ENCODE results near the gene DVL3.

The DVL3 gene

DNA sequence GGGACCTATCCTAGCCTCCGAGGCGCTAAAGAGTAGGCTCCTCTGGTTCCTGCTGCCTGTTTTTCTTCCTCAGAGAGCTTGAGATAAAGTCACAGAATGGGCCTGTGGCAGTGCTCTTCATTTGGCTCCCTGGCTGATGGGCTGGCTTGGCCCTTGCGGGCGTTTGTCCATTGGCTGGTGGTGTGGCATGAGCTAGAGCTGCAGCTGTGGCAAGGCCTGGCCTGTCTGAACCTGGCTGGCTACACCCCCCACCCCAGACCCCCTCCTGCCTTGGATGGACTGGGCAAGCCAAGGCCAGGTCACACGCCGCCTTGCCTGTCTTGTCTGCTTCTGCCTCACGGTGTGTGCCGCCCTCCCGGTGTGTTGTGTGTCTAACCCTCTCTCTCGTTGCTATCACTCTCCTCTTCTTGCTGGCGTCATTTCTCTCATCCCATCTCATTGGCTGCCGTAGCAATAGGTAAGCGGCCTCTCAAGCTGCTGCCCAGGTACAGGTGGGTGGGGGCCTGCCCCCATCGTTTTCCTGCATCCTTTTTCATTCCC, 22.7 kb downstream of the DVL3 start:
- no peak for DNase-seq

DNA sequence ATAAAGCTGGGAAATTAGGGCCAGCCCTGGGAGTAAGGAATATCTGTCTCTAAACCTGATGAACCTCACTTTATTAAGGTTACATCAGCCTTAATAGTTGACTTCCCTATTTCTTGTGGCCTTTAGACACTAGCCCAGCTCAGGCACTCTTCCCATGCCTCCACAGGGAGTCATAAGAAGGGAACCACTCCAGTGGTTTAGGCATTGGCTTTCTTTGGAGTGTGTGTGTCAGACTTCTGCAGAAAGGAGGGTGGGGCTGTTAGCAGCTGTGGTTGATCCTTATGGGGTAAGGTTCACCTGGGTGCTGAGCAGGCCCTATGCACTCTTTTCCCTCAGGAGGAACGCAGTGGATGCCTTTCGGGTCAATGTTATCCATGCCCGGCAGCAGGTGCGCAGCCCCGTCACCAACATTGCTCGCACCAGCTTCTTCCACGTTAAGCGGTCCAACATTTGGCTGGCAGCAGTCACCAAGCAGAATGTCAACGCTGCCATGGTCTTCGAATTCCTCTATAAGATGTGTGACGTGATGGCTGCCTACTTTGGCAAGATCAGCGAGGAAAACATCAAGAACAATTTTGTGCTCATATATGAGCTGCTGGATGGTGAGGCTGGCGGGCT, 23.5 kb downstream of the DVL3 start:
- no peak for DNase-seq

DNA sequence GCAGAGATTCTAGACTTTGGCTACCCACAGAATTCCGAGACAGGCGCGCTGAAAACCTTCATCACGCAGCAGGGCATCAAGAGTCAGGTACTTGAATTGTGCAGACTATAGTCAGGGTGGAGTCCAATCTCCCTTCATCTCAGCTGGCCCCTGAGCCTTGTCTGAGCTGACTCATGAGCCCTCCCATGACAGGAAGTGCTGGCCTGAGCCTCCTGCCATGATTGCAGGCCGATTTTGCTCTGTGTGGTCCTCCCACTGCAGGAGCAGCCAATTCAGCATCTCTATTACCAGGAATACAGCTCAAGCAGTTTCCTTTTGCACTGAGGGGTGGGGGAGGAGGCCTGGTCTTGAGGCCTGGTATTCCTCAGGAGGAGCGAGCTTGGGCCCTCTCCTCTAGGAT, 25.0 kb downstream of the DVL3 start:
- DNase-seq = no peak

DNA sequence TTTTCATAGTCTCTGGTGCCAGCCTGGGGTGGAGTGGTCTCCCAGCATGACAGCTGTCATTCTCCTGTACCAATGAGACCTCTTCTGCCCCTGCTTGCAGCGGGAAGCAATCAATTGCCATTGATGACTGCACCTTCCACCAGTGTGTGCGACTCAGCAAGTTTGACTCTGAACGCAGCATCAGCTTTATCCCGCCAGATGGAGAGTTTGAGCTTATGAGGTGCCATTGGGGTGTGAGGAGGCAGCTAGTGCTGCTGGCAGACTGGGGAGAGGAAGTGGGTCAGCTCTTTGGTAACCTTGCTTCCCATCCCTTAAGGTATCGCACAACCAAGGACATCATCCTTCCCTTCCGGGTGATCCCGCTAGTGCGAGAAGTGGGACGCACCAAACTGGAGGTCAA, 26.4 kb downstream of the DVL3 start:
- DNase-seq = no peak

DNA sequence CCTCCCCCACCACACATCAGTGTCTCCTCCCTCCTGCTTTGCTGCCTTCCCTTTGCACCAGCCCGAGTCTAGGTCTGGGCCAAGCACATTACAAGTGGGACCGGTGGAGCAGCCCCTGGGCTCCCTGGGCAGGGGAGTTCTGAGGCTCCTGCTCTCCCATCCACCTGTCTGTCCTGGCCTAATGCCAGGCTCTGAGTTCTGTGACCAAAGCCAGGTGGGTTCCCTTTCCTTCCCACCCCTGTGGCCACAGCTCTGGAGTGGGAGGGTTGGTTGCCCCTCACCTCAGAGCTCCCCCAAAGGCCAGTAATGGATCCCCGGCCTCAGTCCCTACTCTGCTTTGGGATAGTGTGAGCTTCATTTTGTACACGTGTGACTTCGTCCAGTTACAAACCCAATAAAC, 28.5 kb downstream of the DVL3 start:
- DNase-seq = no peak

DNA sequence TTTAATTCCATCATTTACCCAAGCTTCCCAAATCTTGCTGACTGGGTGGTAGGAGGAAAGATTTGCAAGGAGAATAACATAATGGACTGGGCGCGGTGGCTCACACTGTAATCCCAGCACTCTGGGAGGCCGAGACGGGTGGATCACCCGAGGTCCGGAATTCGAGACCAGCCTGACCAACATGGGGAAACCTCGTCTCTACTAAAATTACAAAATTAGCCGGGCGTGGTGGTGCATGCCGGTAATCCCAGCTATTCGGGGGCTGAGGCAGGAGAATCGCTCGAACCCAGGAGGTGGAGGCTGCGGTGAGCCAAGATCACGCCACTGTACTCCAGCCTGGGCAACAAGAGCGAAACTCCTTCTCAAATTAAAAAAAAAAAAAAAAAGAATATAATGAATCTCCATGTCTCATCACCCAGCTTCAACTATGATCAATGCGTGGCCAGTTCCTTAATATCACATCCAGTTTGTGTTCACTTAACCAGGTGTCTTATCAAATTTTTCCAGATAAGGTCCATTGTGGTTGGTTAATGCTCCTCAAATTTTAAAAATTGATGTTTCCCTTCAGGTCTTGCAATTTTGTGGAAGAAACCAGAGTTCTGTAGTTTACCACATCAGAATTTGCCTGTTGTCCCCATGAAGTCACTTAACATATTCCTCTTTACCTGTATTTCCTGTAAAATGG, 29.5 kb downstream of the DVL3 start:
- DNase-seq = no peak

DNA sequence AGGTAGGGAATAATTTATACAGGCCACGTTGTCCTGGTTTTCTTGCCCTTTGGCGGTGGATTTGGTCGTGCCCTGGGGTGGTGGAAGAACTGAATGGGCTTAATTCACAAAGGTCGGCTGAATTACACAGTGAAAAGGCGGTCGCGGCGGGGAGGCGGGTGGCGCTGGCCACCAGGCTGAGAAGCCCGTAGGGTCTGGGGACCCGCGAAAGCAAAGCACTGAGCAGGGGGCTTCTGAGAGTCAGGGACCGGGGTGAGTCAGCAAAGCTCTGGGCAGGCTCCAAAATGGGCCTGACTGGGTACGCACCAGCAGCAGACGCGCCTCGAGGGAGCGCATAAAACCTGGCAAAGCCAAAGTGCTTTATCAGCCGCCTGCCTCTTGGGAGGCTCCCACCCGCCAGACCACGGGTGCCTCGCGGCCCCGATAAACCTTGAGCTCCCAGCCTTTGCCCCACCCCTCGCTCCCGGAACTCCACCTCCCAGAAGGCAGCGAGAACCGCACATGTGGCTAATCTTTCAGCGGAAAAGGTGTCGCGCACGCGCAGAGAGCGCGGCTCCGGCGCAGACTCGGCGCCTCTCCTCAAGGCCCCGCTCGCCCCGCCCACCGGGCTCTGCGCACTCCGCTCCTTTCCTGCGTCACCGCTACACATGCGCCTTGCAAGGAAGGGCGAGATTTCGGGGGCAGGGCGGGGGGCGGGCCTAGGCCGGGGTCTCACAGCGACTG, 30.4 kb downstream of the DVL3 start:
- peak; percentile 99 for DNase-seq

DNA sequence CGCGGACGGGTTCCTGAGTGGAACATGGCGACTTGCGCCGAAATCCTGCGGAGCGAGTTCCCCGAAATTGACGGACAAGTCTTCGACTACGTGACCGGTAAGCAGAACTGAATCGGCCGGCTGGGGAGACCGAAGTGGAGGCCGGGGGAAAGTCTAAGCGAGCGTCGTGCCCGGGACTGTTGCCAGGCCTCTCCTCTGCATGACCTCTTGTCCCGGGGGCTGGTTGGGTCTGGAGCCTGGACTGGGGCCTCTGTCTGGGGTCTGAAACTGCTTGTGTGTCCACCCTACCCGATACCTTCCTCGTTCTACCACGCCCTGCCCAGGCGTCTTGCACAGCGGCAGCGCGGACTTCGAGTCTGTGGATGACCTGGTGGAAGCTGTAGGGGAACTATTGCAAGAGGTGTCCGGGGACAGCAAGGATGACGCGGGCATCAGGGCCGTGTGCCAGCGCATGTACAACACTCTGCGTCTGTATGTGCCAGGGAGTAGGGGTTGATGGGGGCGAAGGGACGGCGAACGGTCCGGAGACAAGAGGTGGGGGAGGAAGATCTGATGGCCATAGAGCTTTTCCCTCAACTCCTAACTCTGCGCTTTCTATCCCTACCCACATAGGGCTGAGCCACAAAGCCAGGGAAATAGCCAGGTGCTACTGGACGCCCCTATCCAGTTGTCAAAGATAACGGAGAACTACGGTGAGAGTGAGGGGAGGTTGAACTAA, 31.2 kb downstream of the DVL3 start, which contains the start of gene ABCF3:
Gene ABCF3 (plus strand): TSS at position 16 of the 718 bp plus-strand sequence. CDS start 9 bp downstream, at position 25.
- no peak for DNase-seq

DNA sequence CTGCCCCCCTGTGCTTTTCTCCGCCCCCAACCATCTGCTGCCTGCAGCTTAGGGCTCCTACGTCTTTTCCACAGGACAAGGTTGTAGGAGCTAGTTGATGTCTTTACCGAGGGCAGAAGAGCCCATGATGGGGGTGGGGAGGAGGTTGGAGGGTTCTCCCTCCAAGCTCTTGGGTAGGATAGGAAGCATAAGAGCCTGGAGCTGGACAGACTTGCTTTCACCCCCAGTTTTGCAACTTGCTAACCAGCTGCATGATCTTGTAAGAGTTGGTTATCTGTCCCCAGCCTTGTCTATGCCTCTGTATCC, 31.7 kb downstream of the DVL3 start:
- no peak for DNase-seq

DNA sequence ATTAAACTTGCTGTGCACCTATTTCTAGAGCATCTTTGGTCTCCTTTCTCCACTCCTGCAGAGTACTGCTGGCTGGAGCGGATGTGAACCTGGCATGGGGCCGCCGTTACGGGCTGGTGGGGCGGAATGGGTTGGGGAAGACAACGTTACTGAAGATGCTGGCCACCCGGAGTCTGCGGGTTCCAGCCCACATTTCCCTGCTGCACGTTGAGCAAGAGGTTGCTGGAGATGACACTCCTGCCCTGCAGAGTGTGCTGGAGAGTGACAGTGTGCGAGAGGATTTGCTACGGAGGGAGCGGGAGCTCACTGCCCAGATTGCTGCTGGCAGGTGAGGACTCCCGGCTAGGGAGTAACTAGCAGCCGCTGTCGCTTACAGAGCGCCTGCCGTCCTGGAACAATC, 32.9 kb downstream of the DVL3 start:
- DNase-seq = no peak

DNA sequence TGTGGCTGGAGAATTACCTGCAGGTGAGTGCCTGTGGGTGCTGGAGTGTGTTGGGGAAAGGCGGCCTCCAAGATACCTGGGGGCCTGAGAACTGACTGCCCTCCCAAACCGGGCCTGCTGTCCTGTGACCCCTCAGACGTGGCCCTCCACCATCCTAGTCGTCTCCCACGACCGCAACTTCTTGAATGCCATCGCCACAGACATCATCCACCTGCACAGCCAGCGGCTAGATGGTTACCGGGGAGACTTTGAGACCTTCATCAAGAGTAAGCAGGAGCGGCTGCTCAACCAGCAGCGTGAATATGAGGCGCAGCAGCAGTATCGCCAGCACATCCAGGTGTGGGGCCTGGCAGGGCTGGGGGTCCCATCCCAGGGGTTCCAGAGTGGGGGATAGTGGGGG, 34.2 kb downstream of the DVL3 start:
- DNase-seq = no peak

DNA sequence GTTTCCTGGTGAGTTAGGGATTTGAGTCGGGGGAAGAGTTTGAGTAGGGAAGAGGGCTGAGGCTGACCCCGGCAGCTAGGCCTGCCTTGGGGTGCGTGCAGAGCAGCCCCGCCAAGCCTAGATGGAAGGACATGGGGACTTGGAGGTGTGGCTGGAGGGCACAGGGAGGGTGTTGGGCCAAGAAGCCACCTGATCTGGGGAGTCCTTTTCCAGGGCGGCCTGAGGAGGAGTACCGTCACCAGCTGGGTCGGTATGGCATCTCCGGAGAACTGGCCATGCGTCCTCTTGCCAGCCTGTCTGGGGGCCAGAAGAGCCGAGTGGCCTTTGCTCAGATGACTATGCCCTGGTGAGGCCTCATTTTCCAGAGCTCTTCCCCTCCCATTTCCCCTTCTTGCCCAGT, 37.7 kb downstream of the DVL3 start:
- no peak for DNase-seq

DNA sequence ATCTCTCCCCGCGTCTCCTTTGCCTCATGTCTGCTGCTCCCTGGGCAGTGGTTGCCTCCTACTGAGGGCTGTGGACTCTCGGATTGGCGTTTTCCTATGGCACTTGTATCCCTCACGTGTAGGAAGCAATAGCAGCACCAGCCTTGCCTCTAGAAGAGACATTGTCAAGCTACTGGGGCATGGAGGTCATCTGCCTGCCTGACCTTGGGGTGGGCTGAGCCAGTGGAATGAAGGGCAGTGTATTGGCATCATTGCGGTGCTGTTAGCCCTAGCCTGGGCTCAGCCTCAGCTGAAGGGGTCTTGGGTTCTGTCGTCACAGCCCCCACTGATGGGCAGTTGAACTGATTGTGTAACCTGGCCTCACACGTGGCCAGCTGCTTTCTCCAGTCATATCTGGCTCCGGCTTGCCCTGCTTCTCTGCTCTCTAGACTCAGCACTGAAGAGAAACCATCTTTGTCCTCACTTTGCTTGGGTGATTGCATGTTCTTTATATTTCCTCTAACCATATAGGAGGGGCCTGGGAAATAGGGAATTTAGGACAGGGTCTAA, 38.9 kb downstream of the DVL3 start:
- no peak for DNase-seq

DNA sequence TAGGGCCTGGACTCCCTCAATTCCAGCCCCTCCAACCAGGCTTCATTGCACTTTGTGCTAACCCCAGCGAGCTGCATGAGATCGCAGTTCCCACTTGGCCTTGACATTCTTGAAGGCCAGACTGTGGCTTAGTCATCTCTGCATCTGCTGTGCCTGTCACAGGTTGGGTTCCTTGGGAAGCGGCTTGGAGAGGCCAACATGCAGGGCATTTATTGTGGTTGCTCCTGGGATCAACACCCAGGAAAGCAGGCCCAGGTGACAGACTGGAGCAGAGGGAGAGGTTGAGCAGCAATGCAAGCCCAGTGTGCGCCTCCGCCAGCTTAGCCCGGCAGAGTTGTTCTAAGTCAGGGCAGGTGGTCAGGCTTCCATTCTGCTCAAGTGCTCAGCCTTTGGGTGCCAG, 41.4 kb downstream of the DVL3 start:
- no peak for DNase-seq

DNA sequence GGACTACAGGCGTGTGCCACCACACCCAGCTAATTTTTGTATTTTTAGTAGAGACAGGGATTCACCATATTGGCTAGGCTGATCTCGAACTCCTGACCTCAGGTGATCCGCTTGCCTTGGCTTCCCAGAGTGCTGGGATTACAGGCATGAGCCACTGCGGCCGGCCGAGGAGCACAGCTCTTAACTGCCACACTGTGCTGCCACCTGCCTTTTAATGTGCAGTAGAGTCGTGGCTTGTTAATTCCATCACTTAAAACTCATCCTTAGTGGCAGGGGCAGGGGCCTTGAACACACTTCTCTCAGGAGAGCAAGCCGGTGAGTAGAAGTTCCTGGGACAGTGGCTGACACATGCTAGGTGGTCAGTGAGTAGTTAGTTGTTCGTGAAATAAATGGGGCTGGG, 43.3 kb downstream of the DVL3 start:
- DNase-seq = no peak

DNA sequence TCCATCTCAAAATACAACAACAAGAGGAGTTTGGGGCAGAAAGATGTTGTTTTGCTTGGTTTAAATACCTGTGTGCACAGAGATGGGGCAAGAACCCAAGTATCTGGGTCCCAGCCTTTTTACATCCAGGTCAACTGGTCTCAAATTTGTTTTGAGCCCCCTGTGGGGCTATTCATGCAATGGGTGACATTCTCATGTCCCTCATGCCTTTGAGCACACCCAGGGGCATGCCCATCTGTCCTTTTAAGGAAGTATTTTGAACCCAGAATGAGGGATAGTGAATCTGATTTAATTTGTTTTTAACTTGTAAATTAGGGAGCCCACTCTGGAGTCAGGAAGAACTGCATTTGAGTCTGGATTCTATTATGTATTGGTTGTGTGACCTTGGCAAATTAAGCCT, 45.6 kb downstream of the DVL3 start:
- no peak for DNase-seq

DNA sequence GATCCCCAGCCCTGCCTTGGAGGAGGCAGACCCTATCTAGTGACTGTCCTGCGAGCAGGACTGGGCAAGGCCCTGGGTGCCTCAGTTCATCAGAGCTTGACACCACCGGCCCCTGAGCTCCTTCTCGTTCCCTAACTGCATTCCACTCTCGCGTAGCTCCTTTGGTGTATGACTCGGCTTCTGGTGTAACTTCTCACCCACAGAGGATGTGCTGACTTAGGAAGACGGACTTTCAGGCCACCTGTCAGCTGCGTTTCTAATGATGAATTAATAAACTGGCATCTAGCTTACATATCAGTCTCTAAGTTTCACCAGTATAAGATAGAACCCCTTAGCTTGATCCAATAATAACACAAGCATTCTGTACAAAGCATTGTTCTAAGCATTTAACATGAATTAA, 48.3 kb downstream of the DVL3 start:
- DNase-seq = no peak

DNA sequence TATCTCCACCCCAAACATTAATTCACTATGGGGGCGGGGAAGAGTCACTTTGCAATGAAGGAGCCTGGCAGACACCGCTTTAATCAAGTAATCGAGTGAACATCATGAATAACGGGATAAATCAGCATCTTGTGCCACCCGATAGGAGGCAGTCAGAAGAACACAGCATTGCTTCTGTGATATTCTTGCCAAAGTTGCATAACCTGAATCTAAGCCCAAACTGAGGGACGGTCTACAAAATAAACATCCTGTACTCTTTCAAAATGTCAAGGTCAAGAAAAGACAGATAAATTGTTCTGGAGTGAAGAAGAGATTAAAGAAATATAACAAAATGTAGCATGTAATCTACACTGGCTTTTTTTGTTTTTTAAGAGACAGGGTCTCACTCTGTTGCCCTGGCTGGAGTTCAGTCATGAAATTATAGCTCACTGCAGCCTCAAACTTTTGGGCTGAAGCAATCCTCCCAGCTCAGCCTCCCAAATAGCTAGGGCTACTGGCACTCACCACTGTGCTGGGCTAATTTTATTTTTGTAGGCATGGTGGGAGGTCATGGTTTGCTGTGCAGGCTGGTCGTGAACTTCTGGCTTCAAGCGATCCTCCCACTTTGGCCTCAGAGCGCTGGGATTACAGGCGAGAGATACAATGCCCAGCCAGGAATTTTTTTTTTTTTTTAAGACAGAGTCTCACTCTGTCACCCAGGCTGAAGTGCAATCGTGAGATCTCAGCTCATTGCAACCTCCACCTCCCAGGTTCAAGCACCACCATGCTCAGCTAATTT, 54.2 kb downstream of the DVL3 start:
- no peak for DNase-seq

DNA sequence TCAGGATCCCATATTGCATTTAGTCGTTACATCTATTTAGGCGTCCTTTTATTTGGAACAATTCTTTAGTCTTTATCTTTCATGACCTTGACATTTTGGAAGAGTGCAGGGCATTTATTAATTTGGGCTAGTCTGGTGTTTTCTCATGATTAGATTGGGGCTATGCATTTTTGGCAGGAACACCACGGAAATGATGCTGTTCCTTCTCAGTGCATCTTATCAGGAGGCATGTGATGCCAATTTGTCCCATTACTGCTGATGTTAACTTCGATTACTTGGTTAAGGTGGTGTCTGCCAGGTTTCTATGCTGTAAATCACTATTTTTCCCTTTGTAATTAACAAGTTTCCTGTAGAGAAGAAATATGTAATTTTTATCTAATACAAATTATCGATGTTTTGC, 56.1 kb downstream of the DVL3 start:
- no peak for DNase-seq

DNA sequence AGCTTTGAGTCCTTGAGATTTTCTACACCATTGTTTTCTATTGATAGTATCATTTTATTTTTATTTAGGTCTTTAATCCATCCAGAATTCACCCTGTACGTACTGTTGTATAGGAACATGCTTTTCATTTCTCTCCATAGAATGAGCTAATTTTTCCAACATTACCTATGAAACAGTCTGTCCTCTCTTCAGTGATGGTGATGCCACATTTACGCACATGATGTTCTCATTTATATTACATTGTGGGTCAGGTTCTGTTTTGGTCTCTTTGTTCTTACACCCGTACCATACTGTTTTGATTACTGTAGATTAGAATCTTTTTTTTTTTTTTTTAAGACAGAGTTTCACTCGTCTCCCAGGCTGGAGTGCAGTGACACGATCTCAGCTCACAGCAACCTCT, 56.5 kb downstream of the DVL3 start:
- no peak for DNase-seq

DNA sequence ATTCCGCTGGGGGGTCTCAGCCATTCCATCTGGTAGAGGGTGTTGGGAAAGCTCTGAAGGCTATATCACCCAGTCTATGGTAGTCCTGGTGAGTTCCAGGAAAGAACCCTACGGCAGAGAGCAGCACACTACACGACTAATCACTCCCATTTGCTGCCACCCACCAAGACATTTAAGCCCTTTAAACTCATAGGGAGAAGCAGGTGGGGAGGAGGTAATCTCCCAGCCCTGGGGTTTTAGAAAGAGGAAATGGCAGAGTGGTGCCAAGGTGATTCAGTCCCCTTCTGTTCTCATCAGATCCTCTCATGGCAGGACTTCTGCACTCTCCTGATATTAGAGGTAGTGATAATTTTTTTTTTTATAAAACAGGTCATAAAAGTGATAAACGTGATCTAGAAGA, 63.6 kb downstream of the DVL3 start:
- DNase-seq = no peak

DNA sequence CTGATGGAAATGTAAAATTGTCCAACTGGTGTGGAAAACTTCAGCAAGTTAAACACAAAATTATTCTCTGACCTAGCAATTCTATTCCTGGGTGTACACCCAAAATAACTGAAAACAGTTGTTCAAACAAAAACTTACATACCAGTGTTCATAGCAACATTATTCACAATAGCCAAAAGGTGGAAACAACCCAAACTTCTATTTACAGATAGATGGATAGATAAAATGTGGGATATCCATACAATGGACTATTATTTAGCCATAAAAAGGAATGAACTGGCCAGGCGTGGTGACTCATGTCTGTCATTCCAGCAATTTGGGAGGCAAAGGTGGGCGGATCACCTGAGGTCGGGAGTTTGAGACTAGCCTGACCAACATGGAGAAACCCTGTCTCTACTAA, 67.3 kb downstream of the DVL3 start:
- DNase-seq = no peak
